IPS-18c (cell line): ENCODE results near the gene RMI1.
"Not testable (repeated sequence)": the region's sequence is repeated elsewhere in the genome, so short reads cannot be mapped to it uniquely, and the experiment has no call there.

Experiments
- H3K4me3 ChIP-seq: 2 replicates; pipeline ENCODE4 v1.7.0; 2013; ENCODE audit warnings: low read depth, mild to moderate bottlenecking, low read length, moderate library complexity; ENCODE audit not compliant: insufficient read depth
- H3K9me3 ChIP-seq: one replicate; pipeline ENCODE4 v1.6.1; 2013; ENCODE audit warnings: mild to moderate bottlenecking, low read length, moderate library complexity; ENCODE audit not compliant: control insufficient read depth, insufficient read depth

The RMI1 gene

GRCh38 chr9:83991355-83991754 is 10.8 kb downstream of the RMI1 start:
- H3K4me3 ChIP-seq = no peak overlapping the region
- H3K9me3 ChIP-seq = no peaks in the 10 kb centered on the region

- H3K9me3 ChIP-seq = no peaks in the 10 kb centered on the region
- no peak overlapping the region for H3K4me3 ChIP-seq
Measured at GRCh38 chr9:83992407-83992806, 11.8 kb downstream of the RMI1 start.

- H3K9me3 ChIP-seq = no peaks in the 10 kb centered on the region
- H3K4me3 ChIP-seq = no peak overlapping the region
Measured at GRCh38 chr9:83992901-83993300, 12.3 kb downstream of the RMI1 start.

GRCh38 chr9:83996126-83996525 is 15.5 kb downstream of the RMI1 start:
- H3K9me3 ChIP-seq = no peaks in the 10 kb centered on the region
- H3K4me3 ChIP-seq = no peak overlapping the region

GRCh38 chr9:83999141-83999918 is 18.7 kb downstream of the RMI1 start:
- H3K9me3 ChIP-seq = no peaks in the 10 kb centered on the region
- no peak overlapping the region for H3K4me3 ChIP-seq

GRCh38 chr9:84000186-84000585 is 19.6 kb downstream of the RMI1 start:
- Histone ChIP-seq H3K9me3 (no peaks in the 10 kb centered on the region), H3K4me3 (no peak overlapping the region)

- no peaks in the 10 kb centered on the region for H3K9me3 ChIP-seq
- no peak overlapping the region for H3K4me3 ChIP-seq
Measured at GRCh38 chr9:84001621-84002020, 21.0 kb downstream of the RMI1 start.

- H3K4me3 ChIP-seq = no peak overlapping the region
Measured at GRCh38 chr9:84002344-84002743, 21.7 kb downstream of the RMI1 start.

GRCh38 chr9:84003246-84003645 is 22.6 kb downstream of the RMI1 start:
- Histone ChIP-seq H3K4me3 (no peak overlapping the region), H3K9me3 (no peaks in the 10 kb centered on the region)

More at GRCh38 chr9:84002344-84002743, 21.7 kb downstream of the RMI1 start:
- H3K9me3 ChIP-seq = no peaks in the 10 kb centered on the region

GRCh38 chr9:84007662-84008061 is 27.1 kb downstream of the RMI1 start:
- Histone ChIP-seq H3K4me3 (no peak overlapping the region), H3K9me3 (no peaks in the 10 kb centered on the region)

- Histone ChIP-seq H3K9me3 (no peaks in the 10 kb centered on the region), H3K4me3 (no peak overlapping the region)
Measured at GRCh38 chr9:84024041-84024575, 43.5 kb downstream of the RMI1 start.

- H3K9me3 ChIP-seq = no peaks in the 10 kb centered on the region
- H3K4me3 ChIP-seq = no peak overlapping the region
Measured at GRCh38 chr9:84027201-84027600, 46.6 kb downstream of the RMI1 start.

GRCh38 chr9:84031534-84031933 is 50.9 kb downstream of the RMI1 start:
- Histone ChIP-seq H3K4me3 (no peak overlapping the region), H3K9me3 (no peaks in the 10 kb centered on the region)

GRCh38 chr9:84041857-84042256 is 61.3 kb downstream of the RMI1 start:
- H3K9me3 ChIP-seq, H3K4me3 ChIP-seq: not testable (repeated sequence)

GRCh38 chr9:84045481-84046097 is 65.0 kb downstream of the RMI1 start:
- Histone ChIP-seq H3K4me3 (no peak overlapping the region), H3K9me3 (peaks cover 3% of the 10 kb centered on the region)
